Neural progenitor cell (in vitro differentiated cells): ENCODE measurements around the gene NRSN2.

Experiments
- EZH2 ChIP-seq: fragments of 200-600 bp; sonication (generic); IDR thresholded peaks from 2 replicates; pipeline ENCODE4 v1.6.1; 2017; ENCODE audit warnings: antibody characterized with exemption, mild to moderate bottlenecking, moderate library complexity
- EZH2phosphoT487 ChIP-seq: fragments of 200-600 bp; sonication (generic); IDR thresholded peaks from 2 replicates; pipeline ENCODE4 v1.6.1; 2017; ENCODE audit warnings: antibody characterized with exemption
- TF ChIP-seq, protein P1 (sequence below): fragments of 200-600 bp; sonication (generic); IDR thresholded peaks from 2 replicates; pipeline ENCODE4 v1.5.1; 2017; ENCODE audit warnings: antibody characterized with exemption, mild to moderate bottlenecking

DNA sequence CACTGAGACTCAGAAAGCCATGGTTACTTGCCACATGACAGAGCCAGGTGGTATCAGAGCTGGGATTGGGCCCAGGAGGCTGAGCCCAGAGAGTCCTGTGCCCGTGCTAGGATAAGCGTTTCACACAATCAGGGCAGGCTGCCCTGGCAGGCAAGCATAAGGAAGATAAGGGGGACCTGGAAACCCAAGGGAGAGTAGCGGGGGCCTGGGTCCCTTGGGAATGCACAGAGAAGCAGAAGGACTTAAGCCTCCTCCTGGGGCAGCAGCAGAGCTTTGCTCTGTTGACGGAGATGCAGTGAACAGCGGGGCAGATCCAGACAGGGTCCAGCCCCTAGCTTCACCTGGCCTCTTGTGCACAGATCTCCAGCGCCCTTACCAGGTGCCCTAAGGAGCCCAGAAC is 42.3 kb downstream of the NRSN2 start:
- TF ChIP-seq, protein P1, sequence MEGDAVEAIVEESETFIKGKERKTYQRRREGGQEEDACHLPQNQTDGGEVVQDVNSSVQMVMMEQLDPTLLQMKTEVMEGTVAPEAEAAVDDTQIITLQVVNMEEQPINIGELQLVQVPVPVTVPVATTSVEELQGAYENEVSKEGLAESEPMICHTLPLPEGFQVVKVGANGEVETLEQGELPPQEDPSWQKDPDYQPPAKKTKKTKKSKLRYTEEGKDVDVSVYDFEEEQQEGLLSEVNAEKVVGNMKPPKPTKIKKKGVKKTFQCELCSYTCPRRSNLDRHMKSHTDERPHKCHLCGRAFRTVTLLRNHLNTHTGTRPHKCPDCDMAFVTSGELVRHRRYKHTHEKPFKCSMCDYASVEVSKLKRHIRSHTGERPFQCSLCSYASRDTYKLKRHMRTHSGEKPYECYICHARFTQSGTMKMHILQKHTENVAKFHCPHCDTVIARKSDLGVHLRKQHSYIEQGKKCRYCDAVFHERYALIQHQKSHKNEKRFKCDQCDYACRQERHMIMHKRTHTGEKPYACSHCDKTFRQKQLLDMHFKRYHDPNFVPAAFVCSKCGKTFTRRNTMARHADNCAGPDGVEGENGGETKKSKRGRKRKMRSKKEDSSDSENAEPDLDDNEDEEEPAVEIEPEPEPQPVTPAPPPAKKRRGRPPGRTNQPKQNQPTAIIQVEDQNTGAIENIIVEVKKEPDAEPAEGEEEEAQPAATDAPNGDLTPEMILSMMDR: no peak
- TF ChIP-seq EZH2phosphoT487 (no peak), EZH2 (no peak)
